PC-3 (cell line): ENCODE data around the gene ARHGAP28.

Experiments
- CTCF ChIP-seq: fragments of 300-600 bp; sonication (generic); conservative IDR thresholded peaks from 2 replicates; pipeline ENCODE4 v1.5.1; 2017; ENCODE audit warnings: antibody characterized with exemption, low read depth, mild to moderate bottlenecking, low read length
- EZH2 ChIP-seq: fragments of 300-600 bp; sonication (generic); IDR thresholded peaks from one replicate; pipeline ENCODE4 v1.6.1; 2017; ENCODE audit warnings: antibody characterized with exemption, mild to moderate bottlenecking, low read length; ENCODE audit not compliant: unreplicated experiment
- EZH2phosphoT487 ChIP-seq: fragments of 300-600 bp; sonication (generic); IDR thresholded peaks from 2 replicates; pipeline ENCODE4 v1.6.1; 2018; ENCODE audit warnings: mild to moderate bottlenecking, antibody characterized with exemption, low read length, borderline replicate concordance

GRCh38 chr18:6963452-6964097 lies 234.1 kb downstream of the ARHGAP28 start:
- TF ChIP-seq CTCF (no peak), EZH2 (no peak), EZH2phosphoT487 (no peak)
